ENCODE measurements around the gene VWA5A. TPM values are rescaled to one million over a fixed set of nuclear protein-coding genes. Genes with fewer than 3 reads are reported as not detected.

Gene VWA5A
- polyA plus RNA-seq, 2 of the 4 experiments (the other 2 are of a cell fraction): 0.18 to 1.5 TPM

DNA sequence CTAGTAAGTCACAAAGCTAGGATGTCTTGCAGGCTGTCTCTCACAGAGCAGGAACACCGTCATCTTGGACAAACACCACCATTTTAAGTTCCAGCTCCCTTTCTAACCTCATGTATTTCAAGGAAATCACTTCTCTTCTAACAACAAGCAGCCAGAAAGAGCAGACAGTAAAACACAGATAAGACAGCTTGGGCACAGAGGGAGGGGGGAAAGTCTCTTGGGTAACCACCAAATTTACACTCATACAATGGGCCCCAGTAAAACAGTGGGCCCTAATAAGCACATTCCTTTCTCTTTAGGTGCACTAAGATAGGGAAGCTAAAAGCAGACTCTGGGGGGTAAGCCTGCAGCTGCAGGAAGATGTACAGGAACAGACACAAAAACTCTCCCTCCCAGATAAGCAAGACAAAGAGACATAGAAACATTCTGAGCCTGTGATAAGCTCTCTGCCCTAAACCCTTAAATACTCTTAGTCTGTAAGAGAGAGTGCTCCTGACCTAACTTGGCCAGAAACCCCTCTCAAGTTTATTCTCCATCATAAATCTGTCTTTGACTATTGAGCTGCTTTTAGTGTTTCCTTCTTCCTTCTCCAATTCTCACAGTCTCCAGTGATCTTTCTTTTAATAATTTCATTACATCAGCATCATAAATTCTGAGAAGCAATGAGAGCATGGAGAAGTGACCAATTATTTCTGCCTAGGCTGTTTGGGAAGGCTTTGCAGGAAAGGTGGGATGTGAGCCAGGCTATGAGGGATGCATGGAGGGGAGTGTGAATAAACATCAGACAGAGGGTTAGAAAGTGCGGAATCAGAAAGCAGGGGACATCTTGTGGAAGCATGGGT lies 75.3 kb downstream of the VWA5A start:
- Histone ChIP-seq H3K9me3 (no peaks in the 10 kb centered on the region), H3K4me2 (no peak overlapping the region), H3K27ac (no peak overlapping the region), H3K4me1 (no peaks in the 10 kb centered on the region), H3K4me3 (no peak overlapping the region)
- FAIRE-seq (no peak), DNase-seq (ENCODE audit: low read depth in 1 of 2, low spot score in 1 of 2) (no peak), ATAC-seq (no peak)
- TF ChIP-seq MYC (IDR thresholded peaks at IDR 0.05; ENCODE audit: borderline replicate concordance, low read length): no peak
- no peak for TF ChIP-seq RFX5 (IDR thresholded peaks at IDR 0.05)
- no peak for TF ChIP-seq HOXA7 (CRISPR knock-in tag; IDR thresholded peaks at IDR 0.05)
- no peak for TF ChIP-seq HDAC2 (IDR thresholded peaks at IDR 0.05)
- no peak for TF ChIP-seq CEBPB (IDR thresholded peaks at IDR 0.05)
- no peak for TF ChIP-seq RNF2 (IDR thresholded peaks at IDR 0.05; ENCODE audit: borderline replicate concordance, low read depth)
- TF ChIP-seq, protein P1, sequence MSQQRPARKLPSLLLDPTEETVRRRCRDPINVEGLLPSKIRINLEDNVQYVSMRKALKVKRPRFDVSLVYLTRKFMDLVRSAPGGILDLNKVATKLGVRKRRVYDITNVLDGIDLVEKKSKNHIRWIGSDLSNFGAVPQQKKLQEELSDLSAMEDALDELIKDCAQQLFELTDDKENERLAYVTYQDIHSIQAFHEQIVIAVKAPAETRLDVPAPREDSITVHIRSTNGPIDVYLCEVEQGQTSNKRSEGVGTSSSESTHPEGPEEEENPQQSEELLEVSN (IDR thresholded peaks at IDR 0.05; ENCODE audit: borderline replicate concordance, low read depth): no peak
- no peak for TF ChIP-seq FOXS1 (CRISPR knock-in tag; IDR thresholded peaks at IDR 0.05)
- TF ChIP-seq, protein P2, sequence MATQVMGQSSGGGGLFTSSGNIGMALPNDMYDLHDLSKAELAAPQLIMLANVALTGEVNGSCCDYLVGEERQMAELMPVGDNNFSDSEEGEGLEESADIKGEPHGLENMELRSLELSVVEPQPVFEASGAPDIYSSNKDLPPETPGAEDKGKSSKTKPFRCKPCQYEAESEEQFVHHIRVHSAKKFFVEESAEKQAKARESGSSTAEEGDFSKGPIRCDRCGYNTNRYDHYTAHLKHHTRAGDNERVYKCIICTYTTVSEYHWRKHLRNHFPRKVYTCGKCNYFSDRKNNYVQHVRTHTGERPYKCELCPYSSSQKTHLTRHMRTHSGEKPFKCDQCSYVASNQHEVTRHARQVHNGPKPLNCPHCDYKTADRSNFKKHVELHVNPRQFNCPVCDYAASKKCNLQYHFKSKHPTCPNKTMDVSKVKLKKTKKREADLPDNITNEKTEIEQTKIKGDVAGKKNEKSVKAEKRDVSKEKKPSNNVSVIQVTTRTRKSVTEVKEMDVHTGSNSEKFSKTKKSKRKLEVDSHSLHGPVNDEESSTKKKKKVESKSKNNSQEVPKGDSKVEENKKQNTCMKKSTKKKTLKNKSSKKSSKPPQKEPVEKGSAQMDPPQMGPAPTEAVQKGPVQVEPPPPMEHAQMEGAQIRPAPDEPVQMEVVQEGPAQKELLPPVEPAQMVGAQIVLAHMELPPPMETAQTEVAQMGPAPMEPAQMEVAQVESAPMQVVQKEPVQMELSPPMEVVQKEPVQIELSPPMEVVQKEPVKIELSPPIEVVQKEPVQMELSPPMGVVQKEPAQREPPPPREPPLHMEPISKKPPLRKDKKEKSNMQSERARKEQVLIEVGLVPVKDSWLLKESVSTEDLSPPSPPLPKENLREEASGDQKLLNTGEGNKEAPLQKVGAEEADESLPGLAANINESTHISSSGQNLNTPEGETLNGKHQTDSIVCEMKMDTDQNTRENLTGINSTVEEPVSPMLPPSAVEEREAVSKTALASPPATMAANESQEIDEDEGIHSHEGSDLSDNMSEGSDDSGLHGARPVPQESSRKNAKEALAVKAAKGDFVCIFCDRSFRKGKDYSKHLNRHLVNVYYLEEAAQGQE (IDR thresholded peaks at IDR 0.05): no peak
- CTCF ChIA-PET: no interaction called here
- POLR2A ChIA-PET: no interaction called here
- 25% methylated on average over 2 of the region's 2 CpGs for WGBS (ENCODE audit: missing lambda C conversion rate)

DNA sequence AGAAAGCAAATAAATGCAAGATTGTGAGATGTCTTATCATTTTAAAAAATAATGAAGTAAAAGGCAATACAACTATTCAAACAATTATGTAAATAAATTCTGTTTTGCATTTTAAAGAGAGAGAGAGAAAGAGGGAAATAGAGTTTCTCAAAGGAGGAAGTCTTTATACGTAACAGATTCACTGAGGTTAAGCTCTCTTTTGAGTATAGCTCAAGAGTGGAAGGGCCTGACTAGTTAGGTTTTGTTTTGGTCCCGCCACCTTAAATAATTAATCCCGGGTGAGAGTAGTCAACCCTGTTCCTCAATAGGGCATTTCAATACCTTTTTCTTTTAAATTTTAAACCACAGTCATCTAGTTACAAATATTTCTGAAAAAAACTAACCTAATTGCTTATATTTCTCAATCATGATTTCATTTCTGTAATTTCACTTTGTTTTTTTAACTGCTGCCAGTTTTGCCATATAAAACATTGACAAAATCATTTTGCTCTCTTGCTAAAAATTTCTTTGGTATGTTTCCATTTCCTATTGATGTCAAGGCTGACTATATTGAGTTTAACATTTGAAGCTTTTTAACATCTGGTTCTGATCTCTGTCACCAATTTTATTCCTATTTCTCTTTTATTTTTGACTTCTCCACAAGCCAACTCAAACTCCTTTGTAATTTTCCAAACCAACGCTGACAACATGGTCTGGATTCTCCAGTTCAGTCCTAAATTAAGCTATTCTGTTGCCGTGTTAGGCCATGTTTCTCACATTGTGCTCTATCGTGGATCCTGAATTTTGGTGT lies 78.2 kb downstream of the VWA5A start:
- DNase-seq (ENCODE audit: low read depth in 1 of 2, low spot score in 1 of 2) (no peak), FAIRE-seq (no peak), ATAC-seq (no peak)
- Histone ChIP-seq H3K4me3 (no peak overlapping the region), H3K4me1 (no peaks in the 10 kb centered on the region), H3K9me3 (no peaks in the 10 kb centered on the region), H3K4me2 (no peak overlapping the region), H3K27ac (no peak overlapping the region)
- no peak for TF ChIP-seq SMC3 (IDR thresholded peaks at IDR 0.05)
- TF ChIP-seq ZSCAN20 (CRISPR knock-in tag; IDR thresholded peaks at IDR 0.05): no peak
- no peak for TF ChIP-seq HOXB13 (CRISPR knock-in tag; IDR thresholded peaks at IDR 0.05; ENCODE audit: low read depth)
- TF ChIP-seq POLR2A (IDR thresholded peaks at IDR 0.05; ENCODE audit: low read length): no peak
- no peak for TF ChIP-seq ZC3H11A (IDR thresholded peaks at IDR 0.05)
- TF ChIP-seq, protein P3, sequence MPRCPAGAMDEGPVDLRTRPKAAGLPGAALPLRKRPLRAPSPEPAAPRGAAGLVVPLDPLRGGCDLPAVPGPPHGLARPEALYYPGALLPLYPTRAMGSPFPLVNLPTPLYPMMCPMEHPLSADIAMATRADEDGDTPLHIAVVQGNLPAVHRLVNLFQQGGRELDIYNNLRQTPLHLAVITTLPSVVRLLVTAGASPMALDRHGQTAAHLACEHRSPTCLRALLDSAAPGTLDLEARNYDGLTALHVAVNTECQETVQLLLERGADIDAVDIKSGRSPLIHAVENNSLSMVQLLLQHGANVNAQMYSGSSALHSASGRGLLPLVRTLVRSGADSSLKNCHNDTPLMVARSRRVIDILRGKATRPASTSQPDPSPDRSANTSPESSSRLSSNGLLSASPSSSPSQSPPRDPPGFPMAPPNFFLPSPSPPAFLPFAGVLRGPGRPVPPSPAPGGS (IDR thresholded peaks at IDR 0.05): no peak
- TF ChIP-seq TFCP2L1 (CRISPR knock-in tag; IDR thresholded peaks at IDR 0.05): no peak
- TF ChIP-seq, protein P4, sequence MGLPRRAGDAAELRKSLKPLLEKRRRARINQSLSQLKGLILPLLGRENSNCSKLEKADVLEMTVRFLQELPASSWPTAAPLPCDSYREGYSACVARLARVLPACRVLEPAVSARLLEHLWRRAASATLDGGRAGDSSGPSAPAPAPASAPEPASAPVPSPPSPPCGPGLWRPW (IDR thresholded peaks at IDR 0.05): no peak
- TF ChIP-seq HDAC2 (IDR thresholded peaks at IDR 0.05): no peak
- no peak for TF ChIP-seq FOXS1 (CRISPR knock-in tag; IDR thresholded peaks at IDR 0.05)
- TF ChIP-seq JUN (IDR thresholded peaks at IDR 0.05): no peak
- no peak for TF ChIP-seq NFE2L2 (conservative IDR thresholded peaks at IDR 0.05; ENCODE audit: low read length)
- TF ChIP-seq HOXB5 (CRISPR knock-in tag; IDR thresholded peaks at IDR 0.05): no peak
- no peak for TF ChIP-seq RCOR1 (IDR thresholded peaks at IDR 0.05; ENCODE audit: low read depth, low read length)
- no peak for TF ChIP-seq EHF (CRISPR knock-in tag; IDR thresholded peaks at IDR 0.05)
- no peak for TF ChIP-seq CBX2 (IDR thresholded peaks at IDR 0.05; ENCODE audit: borderline replicate concordance, low read depth)
- no peak for TF ChIP-seq MAZ (IDR thresholded peaks at IDR 0.05; ENCODE audit: borderline replicate concordance, low read depth, low read length)
- TF ChIP-seq, protein P5, sequence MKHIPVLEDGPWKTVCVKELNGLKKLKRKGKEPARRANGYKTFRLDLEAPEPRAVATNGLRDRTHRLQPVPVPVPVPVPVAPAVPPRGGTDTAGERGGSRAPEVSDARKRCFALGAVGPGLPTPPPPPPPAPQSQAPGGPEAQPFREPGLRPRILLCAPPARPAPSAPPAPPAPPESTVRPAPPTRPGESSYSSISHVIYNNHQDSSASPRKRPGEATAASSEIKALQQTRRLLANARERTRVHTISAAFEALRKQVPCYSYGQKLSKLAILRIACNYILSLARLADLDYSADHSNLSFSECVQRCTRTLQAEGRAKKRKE (CRISPR knock-in tag; IDR thresholded peaks at IDR 0.05; ENCODE audit: low read depth): no peak
- ChIA-PET CTCF (interaction anchor here (1.3 to 3.1 kb wide), 2 partner anchors 122 to 124 kb away, joined by 5 to 9 read pairs; no protein-coding TSS in a partner anchor), POLR2A (no interaction called here)
- 38% methylated on average over 6 of the region's 6 CpGs for WGBS (ENCODE audit: missing lambda C conversion rate)

Measured in A549 (cell line).